H9 (cell line): Measurements from ENCODE around the gene KRT40. TPM values are rescaled to one million over a fixed set of nuclear protein-coding genes. Genes with fewer than 3 reads are reported as not detected.

Experiments used
- DNase-seq: peaks from one replicate; pipeline ENCODE4 v3.0.0-alpha.2; 2017
- H2AFZ ChIP-seq: one replicate; pipeline ENCODE4 v1.6.1; 2013; ENCODE audit warnings: mild to moderate bottlenecking, low read length, control low read depth, moderate library complexity
- H2AK5ac ChIP-seq: 2 replicates; pipeline ENCODE4 v1.6.1; 2013; ENCODE audit warnings: low read length, control low read depth, mixed read lengths; ENCODE audit not compliant: insufficient read length
- H2BK120ac ChIP-seq: one replicate; pipeline ENCODE4 v1.6.1; 2013; ENCODE audit warnings: low read depth, mild to moderate bottlenecking, low read length, control low read depth, inconsistent platforms; ENCODE audit not compliant: poor library complexity, severe bottlenecking
- H2BK12ac ChIP-seq: 2 replicates; pipeline ENCODE4 v1.6.1; 2013; ENCODE audit warnings: low read length, control low read depth, mixed read lengths, low read depth; ENCODE audit not compliant: insufficient read length
- H2BK15ac ChIP-seq: 2 replicates; pipeline ENCODE4 v1.6.1; 2013; ENCODE audit warnings: low read depth, low read length, control low read depth
- H2BK20ac ChIP-seq: one replicate; pipeline ENCODE4 v1.6.1; 2013; ENCODE audit warnings: low read depth, mild to moderate bottlenecking, low read length, control low read depth, inconsistent platforms; ENCODE audit not compliant: poor library complexity, severe bottlenecking
- H2BK5ac ChIP-seq: 2 replicates; pipeline ENCODE4 v1.6.1; 2013; ENCODE audit warnings: low read length, control low read depth, mixed read lengths; ENCODE audit not compliant: insufficient read length
- H3K14ac ChIP-seq: 2 replicates; pipeline ENCODE4 v1.6.1; 2013; ENCODE audit warnings: low read length, control low read depth; ENCODE audit not compliant: insufficient read depth
- H3K18ac ChIP-seq: 2 replicates; pipeline ENCODE4 v1.6.1; 2013; ENCODE audit warnings: low read depth, mild to moderate bottlenecking, mixed read lengths, low read length, control low read depth; ENCODE audit not compliant: insufficient read length
- H3K23ac ChIP-seq: 2 replicates; pipeline ENCODE4 v1.6.1; 2013; ENCODE audit warnings: low read length, control low read depth, mixed read lengths, low read depth; ENCODE audit not compliant: insufficient read length
- H3K23me2 ChIP-seq: 2 replicates; pipeline ENCODE4 v1.6.1; 2013; ENCODE audit warnings: low read depth, mild to moderate bottlenecking, mixed read lengths, low read length, control low read depth; ENCODE audit not compliant: insufficient read length, poor library complexity, severe bottlenecking
- H3K27ac ChIP-seq: 2 replicates; pipeline ENCODE4 v1.5.1; 2013; ENCODE audit warnings: low read length, control low read depth, mixed read lengths, low read depth; ENCODE audit not compliant: insufficient read length
- H3K27me3 ChIP-seq: 2 replicates; pipeline ENCODE4 v1.6.1; 2013; ENCODE audit warnings: low read length, control low read depth, inconsistent platforms; ENCODE audit not compliant: insufficient read depth
- H3K4ac ChIP-seq: 2 replicates; pipeline ENCODE4 v1.6.1; 2013; ENCODE audit warnings: low read depth, mild to moderate bottlenecking, control low read depth, inconsistent platforms, low read length, moderate library complexity
- H3K4me1 ChIP-seq: 2 replicates; pipeline ENCODE4 v1.6.1; 2013; ENCODE audit warnings: low read length, control low read depth, inconsistent platforms; ENCODE audit not compliant: insufficient read depth
- H3K4me2 ChIP-seq: 2 replicates; pipeline ENCODE4 v1.6.1; 2013; ENCODE audit warnings: low read length, control low read depth, mixed read lengths; ENCODE audit not compliant: insufficient read length, insufficient read depth
- H3K56ac ChIP-seq: 2 replicates; pipeline ENCODE4 v1.6.1; 2013; ENCODE audit warnings: low read depth, mild to moderate bottlenecking, mixed read lengths, low read length, control low read depth; ENCODE audit not compliant: insufficient read length
- H3K79me1 ChIP-seq: 2 replicates; pipeline ENCODE4 v1.6.1; 2013; ENCODE audit warnings: low read depth, mild to moderate bottlenecking, moderate library complexity, low read length, control low read depth, inconsistent platforms; ENCODE audit not compliant: insufficient read depth, poor library complexity, severe bottlenecking
- H3K79me2 ChIP-seq: 2 replicates; pipeline ENCODE4 v1.6.1; 2013; ENCODE audit warnings: low read length, control low read depth, inconsistent platforms; ENCODE audit not compliant: insufficient read depth
- H3K9ac ChIP-seq: 2 replicates; pipeline ENCODE4 v1.6.1; 2013; ENCODE audit warnings: low read length, control low read depth, mixed read lengths; ENCODE audit not compliant: insufficient read length; ENCODE audit errors: extremely low read depth
- H3K9me3 ChIP-seq: one replicate; pipeline ENCODE4 v1.6.1; 2013; ENCODE audit warnings: low read depth, low read length, inconsistent platforms; ENCODE audit not compliant: control insufficient read depth
- H3T11ph ChIP-seq: one replicate; pipeline ENCODE4 v1.6.1; 2013; ENCODE audit warnings: mild to moderate bottlenecking, low read length, control low read depth, inconsistent platforms
- H4K20me1 ChIP-seq: one replicate; pipeline ENCODE4 v1.6.1; 2013; ENCODE audit not compliant: control insufficient read depth, insufficient read length, insufficient read depth
- H4K5ac ChIP-seq: 2 replicates; pipeline ENCODE4 v1.6.1; 2013; ENCODE audit warnings: low read depth, mild to moderate bottlenecking, mixed read lengths, low read length, control low read depth; ENCODE audit not compliant: insufficient read length
- H4K8ac ChIP-seq: replicated peaks from 2 replicates; pipeline ENCODE4 v1.6.1; 2013; ENCODE audit warnings: low read length, control low read depth, mixed read lengths, low read depth; ENCODE audit not compliant: insufficient read length
- H4K91ac ChIP-seq: 2 replicates; pipeline ENCODE4 v1.6.1; 2013; ENCODE audit warnings: low read depth, mild to moderate bottlenecking, moderate library complexity, mixed read lengths, low read length, control low read depth; ENCODE audit not compliant: insufficient read length
- H3K27ac Mint-ChIP-seq, 3 experiments: 2 replicates in 2 of 3; 3 replicates in 1 of 3; pipeline ENCODE4 v1.8.0; 2020 to 2021; ENCODE audit warnings: mixed read lengths in 3 of 3, mild to moderate bottlenecking in 1 of 3, moderate library complexity in 1 of 3
- H3K27me3 Mint-ChIP-seq: 2 replicates; pipeline ENCODE4 v1.8.0; 2021; ENCODE audit warnings: low read depth, mild to moderate bottlenecking, moderate library complexity, mixed read lengths
- H3K36me3 Mint-ChIP-seq, 3 experiments: 2 replicates in 2 of 3; 3 replicates in 1 of 3; pipeline ENCODE4 v1.8.0; 2020 to 2021; ENCODE audit warnings: low read depth in 3 of 3, mixed read lengths in 3 of 3; ENCODE audit not compliant: insufficient read depth in 1 of 3
- H3K4me1 Mint-ChIP-seq, 2 experiments: 2 replicates each; pipeline ENCODE4 v1.8.0; 2020; ENCODE audit warnings: mixed read lengths in 2 of 2
- H3K4me3 Mint-ChIP-seq, 2 experiments: 2 replicates in 1 of 2; 3 replicates in 1 of 2; pipeline ENCODE4 v1.8.0; 2020 to 2021; ENCODE audit warnings: mild to moderate bottlenecking in 2 of 2, mixed read lengths in 2 of 2, moderate library complexity in 1 of 2
- H3K9me3 Mint-ChIP-seq, 2 experiments: 2 replicates in 1 of 2; 3 replicates in 1 of 2; pipeline ENCODE4 v1.8.0; 2020; ENCODE audit warnings: mild to moderate bottlenecking in 2 of 2, mixed read lengths in 2 of 2, moderate library complexity in 1 of 2
- CTCF ChIP-seq: fragments of 200-600 bp; sonication (generic); conservative IDR thresholded peaks from 3 replicates; pipeline ENCODE4 v1.8.0; 2021; ENCODE audit warnings: antibody characterized with exemption, mild to moderate bottlenecking
- WGBS: extraction: QIAGEN DNeasy Blood & Tissue Kit; methylation state at CpG from one replicate; pipeline ENCODE4 v1.1.7; 2013; ENCODE audit warnings: missing lambda C conversion rate, low lambda C conversion rate, mixed read lengths; ENCODE audit not compliant: insufficient read length; ENCODE audit errors: extremely low coverage; 5-methylcytosine and 5-hydroxymethylcytosine counted together
- total RNA-seq: library from RNA; stranded (reverse); gene quantifications from 2 replicates; pipeline ENCODE4 v1.2.1, GENCODE V29; 2021

Gene KRT40
- total RNA-seq, 1 experiment from 2014 or later, result not detected

DNA sequence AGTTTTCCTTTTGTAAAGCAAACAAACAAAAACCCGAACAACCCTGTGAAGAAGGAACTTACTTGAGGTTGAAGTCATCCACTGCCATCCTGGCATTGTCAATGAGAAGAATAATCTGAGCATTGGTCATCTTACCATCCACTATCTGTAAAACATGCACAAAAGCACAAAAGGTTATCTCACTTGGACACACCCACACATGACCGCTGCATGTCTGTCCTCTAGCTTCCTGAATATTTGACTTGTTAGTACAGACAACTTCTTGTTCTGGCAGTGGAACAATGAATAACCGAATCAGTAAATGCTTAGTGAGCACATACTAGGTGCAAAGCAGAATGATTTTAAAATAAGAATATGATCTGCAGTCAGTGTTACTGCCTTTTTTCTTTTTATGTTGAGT is 52.8 kb downstream of the KRT40 start:
- H2BK12ac ChIP-seq, result no peak overlapping the region
- no peak for DNase-seq
- no peak overlapping the region for H2BK15ac ChIP-seq
- Mint-ChIP-seq H3K36me3 (no peaks in the 10 kb centered on the region), H3K27me3 (peaks cover 5% of the 10 kb centered on the region; the same call in 1 of the 2 replicates), H3K27ac (no peak overlapping the region), H3K4me3 (no peak overlapping the region), H3K4me1 (peaks cover 7 to 10% of the 10 kb centered on the region in 2 experiments), H3K9me3 (no peaks in the 10 kb centered on the region)
- H3K4me1 ChIP-seq, result peaks cover 2% of the 10 kb centered on the region; the same call in 1 of the 2 replicates
- no peaks in the 10 kb centered on the region for H3K79me2 ChIP-seq
- H3K4ac ChIP-seq, result no peak overlapping the region
- H3K4me2 ChIP-seq, result no peak overlapping the region
- no peaks in the 10 kb centered on the region for H3K79me1 ChIP-seq
- H3K23me2 ChIP-seq, result no peaks in the 10 kb centered on the region
- H3K27ac ChIP-seq, result no peak overlapping the region
- H2AK5ac ChIP-seq, result no peak overlapping the region
- H3K23ac ChIP-seq, result no peak overlapping the region
- H3K9ac ChIP-seq, result no peak overlapping the region
- H2BK120ac ChIP-seq, result no peak overlapping the region
- H3T11ph ChIP-seq, result no peak overlapping the region
- H3K14ac ChIP-seq, result no peak overlapping the region
- no peak overlapping the region for H4K8ac ChIP-seq
- H2BK20ac ChIP-seq, result no peak overlapping the region
- no peaks in the 10 kb centered on the region for H4K20me1 ChIP-seq
- H2AFZ ChIP-seq, result no peak overlapping the region
- H4K91ac ChIP-seq, result no peak overlapping the region
- H4K5ac ChIP-seq, result no peak overlapping the region
- no peaks in the 10 kb centered on the region for H3K27me3 ChIP-seq
- no peak for TF ChIP-seq CTCF
- no CpG with 5 or more reads among the region's 3 CpGs for WGBS
- H3K18ac ChIP-seq, result no peak overlapping the region
- H3K56ac ChIP-seq, result no peak overlapping the region
- H3K9me3 ChIP-seq, result no peaks in the 10 kb centered on the region
- no peak overlapping the region for H2BK5ac ChIP-seq

Other genes with a start within 250 kb of the KRT40 start
- not detected in 2 replicates for gene KRT25, start 229.0 kb downstream of the KRT40 start, total RNA-seq
- not detected in 2 replicates for gene KRT26, start 212.1 kb downstream of the KRT40 start, total RNA-seq
- gene KRT27, start 201.8 kb downstream of the KRT40 start, total RNA-seq, result not detected in 2 replicates
- not detected in 2 replicates for gene KRT28, start 184.4 kb downstream of the KRT40 start, total RNA-seq
- gene KRT10, start 161.7 kb downstream of the KRT40 start, total RNA-seq, result 24.0 and 28.4 TPM in 2 replicates
- not detected in 2 replicates for gene KRT12, start 117.1 kb downstream of the KRT40 start, total RNA-seq
- not detected in 2 replicates for gene KRT20, start 99.1 kb downstream of the KRT40 start, total RNA-seq
- not detected in 2 replicates for gene KRT23, start 46.7 kb downstream of the KRT40 start, total RNA-seq
- not detected in 2 replicates for gene KRT39, start 17.4 kb downstream of the KRT40 start, total RNA-seq
- gene KRTAP3-3, start 9.8 kb upstream of the KRT40 start, total RNA-seq, result not detected in 2 replicates
- not detected in 2 replicates for gene KRTAP3-2, start 15.6 kb upstream of the KRT40 start, total RNA-seq
- gene KRTAP3-1, start 24.8 kb upstream of the KRT40 start, total RNA-seq, result not detected in 2 replicates
- gene KRTAP1-5, start 42.9 kb upstream of the KRT40 start, total RNA-seq, result not detected in 2 replicates
- gene KRTAP1-4, start 45.9 kb upstream of the KRT40 start, total RNA-seq, result not detected in 2 replicates
- not detected in 2 replicates for gene KRTAP1-3, start 50.5 kb upstream of the KRT40 start, total RNA-seq
- not detected in 2 replicates for gene KRTAP1-1, start 57.1 kb upstream of the KRT40 start, total RNA-seq
- gene KRTAP2-1, start 63.0 kb upstream of the KRT40 start, total RNA-seq, result not detected in 2 replicates
- not detected in 2 replicates for gene KRTAP2-2, start 70.9 kb upstream of the KRT40 start, total RNA-seq
- gene KRTAP2-3, start 75.8 kb upstream of the KRT40 start, total RNA-seq, result not detected in 2 replicates
- not detected in 2 replicates for gene KRTAP2-4, start 81.6 kb upstream of the KRT40 start, total RNA-seq
- gene KRTAP4-7, start 99.8 kb upstream of the KRT40 start, total RNA-seq, result not detected in 2 replicates
- gene KRTAP4-8, start 113.8 kb upstream of the KRT40 start, total RNA-seq, result not detected in 2 replicates
- gene KRTAP4-16, start 117.9 kb upstream of the KRT40 start, total RNA-seq, result not detected in 2 replicates
- not detected in 2 replicates for gene KRTAP4-9, start 121.1 kb upstream of the KRT40 start, total RNA-seq
- not detected in 2 replicates for gene KRTAP4-11, start 134.0 kb upstream of the KRT40 start, total RNA-seq
- not detected in 2 replicates for gene KRTAP4-12, start 139.9 kb upstream of the KRT40 start, total RNA-seq
- not detected in 2 replicates for gene KRTAP4-6, start 156.2 kb upstream of the KRT40 start, total RNA-seq
- not detected in 2 replicates for gene KRTAP4-5, start 165.5 kb upstream of the KRT40 start, total RNA-seq
- gene KRTAP4-4, start 176.4 kb upstream of the KRT40 start, total RNA-seq, result not detected in 2 replicates
- gene KRTAP4-3, start 183.9 kb upstream of the KRT40 start, total RNA-seq, result not detected in 2 replicates
- gene KRTAP4-2, start 193.9 kb upstream of the KRT40 start, total RNA-seq, result not detected in 2 replicates
- gene KRTAP4-1, start 200.6 kb upstream of the KRT40 start, total RNA-seq, result not detected in 2 replicates
- not detected in 2 replicates for gene KRTAP9-1, start 205.6 kb upstream of the KRT40 start, total RNA-seq
- gene KRTAP9-2, start 242.3 kb upstream of the KRT40 start, total RNA-seq, result not detected in 2 replicates
- gene KRTAP9-3, start 248.1 kb upstream of the KRT40 start, total RNA-seq, result not detected in 2 replicates